Measurements from ENCODE around the gene SMIM41.

The SMIM41 gene

GRCh38 chr12:52122540-52122871 lies 43.0 kb downstream of the SMIM41 start:
- no peak for DNase-seq (ENCODE audit: low spot score)

GRCh38 chr12:52122904-52123303 lies 43.4 kb downstream of the SMIM41 start:
- no peak for DNase-seq (ENCODE audit: low spot score)

- DNase-seq (ENCODE audit: low spot score): no peak
These were observed 44.1 kb downstream of the SMIM41 start for GRCh38 chr12:52123487-52124186.

- no peak for DNase-seq (ENCODE audit: low spot score)
These were observed 46.0 kb downstream of the SMIM41 start for GRCh38 chr12:52125476-52125900.

- peak; percentile 4 for DNase-seq (ENCODE audit: low spot score)
These were observed 46.6 kb downstream of the SMIM41 start for GRCh38 chr12:52126050-52126604.

GRCh38 chr12:52126605-52127578 lies 47.4 kb downstream of the SMIM41 start:
- DNase-seq (ENCODE audit: low spot score): no peak

- DNase-seq (ENCODE audit: low spot score): peak; percentile 2
These were observed 48.4 kb downstream of the SMIM41 start for GRCh38 chr12:52127683-52128450.

GRCh38 chr12:52130711-52131110 lies 51.2 kb downstream of the SMIM41 start:
- DNase-seq (ENCODE audit: low spot score): peak; percentile 1

GRCh38 chr12:52132754-52133161 lies 53.3 kb downstream of the SMIM41 start:
- no peak for DNase-seq (ENCODE audit: low spot score)

GRCh38 chr12:52137746-52138145 lies 58.2 kb downstream of the SMIM41 start:
- no peak for DNase-seq (ENCODE audit: low spot score)

GRCh38 chr12:52139147-52139546 lies 59.6 kb downstream of the SMIM41 start:
- no peak for DNase-seq (ENCODE audit: low spot score)

GRCh38 chr12:52139579-52140062 lies 60.1 kb downstream of the SMIM41 start:
- peak; percentile 77 for DNase-seq (ENCODE audit: low spot score)

- DNase-seq (ENCODE audit: low spot score): no peak
These were observed 61.8 kb downstream of the SMIM41 start for GRCh38 chr12:52141306-52141705.

- no peak for DNase-seq (ENCODE audit: low spot score)
These were observed 62.4 kb downstream of the SMIM41 start for GRCh38 chr12:52141875-52142274.

GRCh38 chr12:52142431-52142830 lies 62.9 kb downstream of the SMIM41 start:
- DNase-seq (ENCODE audit: low spot score): no peak

GRCh38 chr12:52144512-52145227 lies 65.2 kb downstream of the SMIM41 start:
- no peak for DNase-seq (ENCODE audit: low spot score)

GRCh38 chr12:52145228-52146088 lies 66.0 kb downstream of the SMIM41 start:
- DNase-seq (ENCODE audit: low spot score): no peak

- no peak for DNase-seq (ENCODE audit: low spot score)
These were observed 66.8 kb downstream of the SMIM41 start for GRCh38 chr12:52146089-52146821.

- no peak for DNase-seq (ENCODE audit: low spot score)
These were observed 67.4 kb downstream of the SMIM41 start for GRCh38 chr12:52146822-52147366.

Measured in hepatic stellate cell (primary cell).